ENCODE data around the gene ACE2.
"Not testable (repeated sequence)": the region's sequence is repeated elsewhere in the genome, so short reads cannot be mapped to it uniquely, and the experiment has no call there.

ACE2 gene

DNA sequence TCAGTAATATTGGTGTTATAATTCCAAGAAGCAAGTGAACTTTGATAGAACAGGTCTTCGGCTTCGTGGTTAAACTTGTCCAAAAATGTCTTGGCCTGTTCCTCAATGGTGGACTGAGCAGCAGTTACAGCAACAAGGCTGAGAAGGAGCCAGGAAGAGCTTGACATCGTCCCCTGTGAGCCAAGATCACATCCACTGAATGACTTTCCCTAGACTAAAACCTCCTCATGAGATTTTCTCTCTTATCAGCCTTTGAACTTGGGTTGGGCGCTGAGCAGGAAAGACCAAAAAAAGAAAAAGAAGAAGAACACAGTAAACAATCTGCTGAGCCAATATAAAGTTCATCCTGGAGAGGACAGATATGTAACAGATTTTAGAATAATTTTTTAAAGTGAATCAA, at the start of gene ACE2:
TSS of gene ACE2 (minus strand) at position 216 of the 400 bp plus-strand sequence. CDS start at position 167, 49 bp downstream.
- no peak within 1 kb of the TSS for H3K9ac ChIP-seq
- no peak within 1 kb of the TSS for H3K4me2 ChIP-seq
- no peak within 1 kb of the TSS for H3K27ac ChIP-seq
- H3K79me2 ChIP-seq (ENCODE audit: insufficient read depth, low read depth), result no peaks in the 10 kb centered on the region
- TF ChIP-seq, protein P1, sequence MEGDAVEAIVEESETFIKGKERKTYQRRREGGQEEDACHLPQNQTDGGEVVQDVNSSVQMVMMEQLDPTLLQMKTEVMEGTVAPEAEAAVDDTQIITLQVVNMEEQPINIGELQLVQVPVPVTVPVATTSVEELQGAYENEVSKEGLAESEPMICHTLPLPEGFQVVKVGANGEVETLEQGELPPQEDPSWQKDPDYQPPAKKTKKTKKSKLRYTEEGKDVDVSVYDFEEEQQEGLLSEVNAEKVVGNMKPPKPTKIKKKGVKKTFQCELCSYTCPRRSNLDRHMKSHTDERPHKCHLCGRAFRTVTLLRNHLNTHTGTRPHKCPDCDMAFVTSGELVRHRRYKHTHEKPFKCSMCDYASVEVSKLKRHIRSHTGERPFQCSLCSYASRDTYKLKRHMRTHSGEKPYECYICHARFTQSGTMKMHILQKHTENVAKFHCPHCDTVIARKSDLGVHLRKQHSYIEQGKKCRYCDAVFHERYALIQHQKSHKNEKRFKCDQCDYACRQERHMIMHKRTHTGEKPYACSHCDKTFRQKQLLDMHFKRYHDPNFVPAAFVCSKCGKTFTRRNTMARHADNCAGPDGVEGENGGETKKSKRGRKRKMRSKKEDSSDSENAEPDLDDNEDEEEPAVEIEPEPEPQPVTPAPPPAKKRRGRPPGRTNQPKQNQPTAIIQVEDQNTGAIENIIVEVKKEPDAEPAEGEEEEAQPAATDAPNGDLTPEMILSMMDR (conservative IDR thresholded peaks at IDR 0.05; ENCODE audit: low read depth, low read length), result no peak
- H4K20me1 ChIP-seq (ENCODE audit: insufficient read depth), result no peaks in the 10 kb centered on the region
- no peaks in the 10 kb centered on the region for H3K36me3 ChIP-seq (ENCODE audit: insufficient read depth)
- no peaks in the 10 kb centered on the region for H3K27me3 ChIP-seq (ENCODE audit: insufficient read depth, low read depth)
- H2AFZ ChIP-seq (ENCODE audit: low read depth), result no peak within 1 kb of the TSS
- H3K4me1 ChIP-seq (ENCODE audit: low read depth, poor library complexity, severe bottlenecking), result peaks cover 6% of the 10 kb centered on the region
- H3K4me3 ChIP-seq (IDR thresholded peaks at IDR 0.05; ENCODE audit: insufficient read depth, low read depth, low read length), result no peak within 1 kb of the TSS

DNA sequence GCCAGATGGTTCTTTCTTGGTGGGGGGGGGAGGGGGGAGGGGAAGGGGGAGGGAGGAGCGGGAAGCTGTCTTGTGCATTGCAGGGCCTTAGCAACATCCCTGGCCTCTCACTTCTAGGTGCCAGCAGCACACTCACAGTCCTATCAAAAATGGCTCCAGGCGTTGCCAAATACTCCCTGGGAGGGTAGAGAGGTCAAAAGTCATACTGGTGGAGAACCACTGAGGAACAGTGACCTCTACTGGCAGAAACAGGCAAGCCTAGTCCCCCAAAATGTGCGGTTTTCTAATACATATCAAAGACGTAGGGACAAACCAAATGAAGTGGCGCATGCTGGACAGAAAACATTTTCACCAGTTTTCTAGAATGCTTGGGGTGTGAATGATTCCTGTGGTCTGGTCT, 46.8 kb upstream of the ACE2 start:
- H3K4me3 ChIP-seq (IDR thresholded peaks at IDR 0.05; ENCODE audit: insufficient read depth, low read depth, low read length); H3K36me3 ChIP-seq (ENCODE audit: insufficient read depth); H3K9ac ChIP-seq; H3K4me1 ChIP-seq (ENCODE audit: low read depth, poor library complexity, severe bottlenecking); H2AFZ ChIP-seq (ENCODE audit: low read depth); H3K4me2 ChIP-seq; H4K20me1 ChIP-seq (ENCODE audit: insufficient read depth); H3K79me2 ChIP-seq (ENCODE audit: insufficient read depth, low read depth); H3K27me3 ChIP-seq (ENCODE audit: insufficient read depth, low read depth); H3K27ac ChIP-seq: not testable (repeated sequence)

DNA sequence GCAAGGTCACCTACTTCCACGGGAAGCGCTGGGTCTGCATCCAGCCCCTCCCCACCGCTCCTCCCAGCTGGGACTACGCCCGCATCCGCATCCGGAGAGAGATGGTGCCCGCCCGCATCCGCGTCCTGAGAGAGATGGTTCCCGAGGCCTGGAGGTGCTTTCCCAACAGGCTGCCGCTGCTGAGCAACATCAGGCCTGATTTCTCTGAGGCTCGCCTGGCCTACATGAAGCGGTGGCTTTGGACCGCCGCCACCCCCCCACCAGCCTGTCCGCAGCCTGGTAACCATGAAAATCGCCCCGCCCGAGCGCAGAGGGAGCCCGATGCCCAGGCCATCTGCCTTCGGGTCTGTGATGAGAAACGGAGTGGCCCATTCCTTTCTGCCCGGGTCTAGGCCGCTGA, 45.8 kb upstream of the ACE2 start:
- Histone ChIP-seq H3K4me3 (IDR thresholded peaks at IDR 0.05; ENCODE audit: insufficient read depth, low read depth, low read length) (no peak overlapping the region), H3K9ac (no peak overlapping the region), H3K4me2 (no peak overlapping the region), H3K36me3 (ENCODE audit: insufficient read depth) (no peaks in the 10 kb centered on the region), H3K79me2 (ENCODE audit: insufficient read depth, low read depth) (no peaks in the 10 kb centered on the region), H3K4me1 (ENCODE audit: low read depth, poor library complexity, severe bottlenecking) (no peaks in the 10 kb centered on the region), H3K27ac (no peak overlapping the region), H2AFZ (ENCODE audit: low read depth) (no peak overlapping the region), H3K27me3 (ENCODE audit: insufficient read depth, low read depth) (no peaks in the 10 kb centered on the region), H4K20me1 (ENCODE audit: insufficient read depth) (no peaks in the 10 kb centered on the region)
- TF ChIP-seq, protein P1 (conservative IDR thresholded peaks at IDR 0.05; ENCODE audit: low read depth, low read length), result no peak

DNA sequence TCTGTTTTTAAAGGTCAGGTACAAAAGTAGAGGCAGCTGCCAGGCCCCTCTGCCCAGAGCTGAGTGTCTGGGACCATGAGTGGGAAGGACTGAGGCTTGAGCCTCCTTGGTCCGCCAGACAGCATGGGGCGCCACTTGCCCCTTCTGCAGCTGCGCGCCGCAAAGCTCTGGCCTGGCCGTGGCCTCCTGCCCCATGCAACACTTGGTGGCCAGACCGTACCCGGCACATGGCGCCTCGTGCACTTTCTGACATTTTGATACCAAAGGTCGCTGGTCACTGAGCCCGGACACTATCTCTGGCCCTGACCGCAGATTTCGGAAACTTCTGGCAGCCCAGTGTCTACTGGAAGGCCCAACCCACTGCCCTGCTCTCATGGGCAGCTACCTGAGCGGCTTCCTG, 45.3 kb upstream of the ACE2 start:
- H3K79me2 ChIP-seq (ENCODE audit: insufficient read depth, low read depth), result no peaks in the 10 kb centered on the region
- H3K4me2 ChIP-seq, result no peak overlapping the region
- no peak overlapping the region for H3K4me3 ChIP-seq (IDR thresholded peaks at IDR 0.05; ENCODE audit: insufficient read depth, low read depth, low read length)
- no peak overlapping the region for H3K9ac ChIP-seq
- H3K27me3 ChIP-seq (ENCODE audit: insufficient read depth, low read depth), result no peaks in the 10 kb centered on the region
- H3K4me1 ChIP-seq (ENCODE audit: low read depth, poor library complexity, severe bottlenecking), result no peaks in the 10 kb centered on the region
- no peaks in the 10 kb centered on the region for H3K36me3 ChIP-seq (ENCODE audit: insufficient read depth)
- TF ChIP-seq, protein P1 (conservative IDR thresholded peaks at IDR 0.05; ENCODE audit: low read depth, low read length), result no peak
- no peak overlapping the region for H2AFZ ChIP-seq (ENCODE audit: low read depth)
- no peaks in the 10 kb centered on the region for H4K20me1 ChIP-seq (ENCODE audit: insufficient read depth)
- H3K27ac ChIP-seq, result no peak overlapping the region

DNA sequence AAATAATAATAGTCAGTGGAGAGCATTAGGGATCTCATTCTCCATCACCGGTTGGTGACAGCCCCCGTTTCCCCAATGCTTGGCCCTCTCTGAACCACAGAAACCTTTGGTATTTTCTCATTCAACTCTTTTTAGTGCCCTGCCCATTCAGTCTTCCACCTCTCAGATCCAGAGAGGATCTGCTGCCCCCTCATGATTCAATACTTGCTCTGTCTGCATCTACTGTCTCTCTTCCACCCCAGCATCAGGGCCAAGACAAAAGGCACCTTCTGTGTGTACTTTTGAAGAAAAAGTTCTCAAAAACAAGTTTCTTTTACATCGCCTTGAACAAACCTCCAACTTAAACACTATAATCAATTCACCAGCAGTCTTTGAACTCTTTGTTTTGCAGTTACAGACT, 44.5 kb upstream of the ACE2 start:
- Histone ChIP-seq H3K4me1 (ENCODE audit: low read depth, poor library complexity, severe bottlenecking) (no peaks in the 10 kb centered on the region), H3K36me3 (ENCODE audit: insufficient read depth) (no peaks in the 10 kb centered on the region), H3K4me3 (IDR thresholded peaks at IDR 0.05; ENCODE audit: insufficient read depth, low read depth, low read length) (no peak overlapping the region), H4K20me1 (ENCODE audit: insufficient read depth) (no peaks in the 10 kb centered on the region), H3K4me2 (no peak overlapping the region), H2AFZ (ENCODE audit: low read depth) (no peak overlapping the region), H3K79me2 (ENCODE audit: insufficient read depth, low read depth) (no peaks in the 10 kb centered on the region), H3K27ac (no peak overlapping the region), H3K9ac (no peak overlapping the region), H3K27me3 (ENCODE audit: insufficient read depth, low read depth) (no peaks in the 10 kb centered on the region)
- TF ChIP-seq, protein P1 (conservative IDR thresholded peaks at IDR 0.05; ENCODE audit: low read depth, low read length), result no peak
